HepG2 (cell line): ENCODE measurements around the gene PIR. TPM values are rescaled to one million over a fixed set of nuclear protein-coding genes. Genes with fewer than 3 reads are reported as not detected.

Source experiments
- ATAC-seq: fragments of 200-7000 bp; cut with Tn5 transposase; 3 replicates; pipeline ENCODE4 v1.9.1; 2020; ENCODE audit warnings: mild to moderate bottlenecking, moderate library complexity
- BruUV-seq: library from RNA; stranded (reverse); fragments of 400-500 nt; replicated peaks from 2 replicates; lab custom pipeline; 2021; lab: Mats Ljungman, UMichigan
- CTCF ChIA-PET: fragments of 300-600 bp; formaldehyde crosslinking; extraction: SDS; loops from one replicate; lab custom pipeline; 2021; ENCODE audit warnings: low total read pairs, inconsistent platforms, low intra/inter-chr PET ratio; lab: Yijun Ruan, JAX
- POLR2A ChIA-PET: fragments of 350-600 bp; sonication (Branson Sonifier 250); formaldehyde crosslinking; loops from one replicate; lab custom pipeline; 2020; ENCODE audit warnings: antibody characterized with exemption, inconsistent platforms; lab: Yijun Ruan, JAX
- DNase-seq: peaks from one replicate; pipeline ENCODE4 v3.0.0-alpha.2; 2015; ENCODE audit warnings: low spot score
- FAIRE-seq: peaks from 3 replicates; lab custom pipeline; 2011; peaks lifted over from hg19 to GRCh38; lab: Jason Lieb, UNC
- H2AFZ ChIP-seq: one replicate; pipeline ENCODE4 v1.6.1; 2011; ENCODE audit warnings: low read length, inconsistent platforms
- H3K27ac ChIP-seq: fragments of 300-600 bp; 3 replicates; pipeline ENCODE4 v1.8.0; 2011; ENCODE audit warnings: mixed run types, mild to moderate bottlenecking, mixed read lengths, low read length, inconsistent platforms; ENCODE audit not compliant: insufficient read depth; ENCODE audit errors: extremely low read length
- H3K27me3 ChIP-seq, 2 experiments: fragments of 200-600 bp in 1 of 2; 2 replicates in 1 of 2; 3 replicates in 1 of 2; pipeline versions ENCODE4 v1.6.0 to v1.8.0; 2011; ENCODE audit warnings: low read length in 2 of 2, mild to moderate bottlenecking in 2 of 2, moderate library complexity in 2 of 2, inconsistent platforms in 1 of 2; ENCODE audit not compliant: insufficient read depth in 2 of 2, control insufficient read depth in 1 of 2
- H3K36me3 ChIP-seq, 2 experiments: fragments of 200-600 bp in 1 of 2; replicated peaks in 1 of 2; 2 replicates in 1 of 2; 3 replicates in 1 of 2; pipeline versions ENCODE4 v1.5.1 to v1.8.0; 2011; ENCODE audit warnings: low read length in 2 of 2, inconsistent platforms in 1 of 2; ENCODE audit not compliant: insufficient read depth in 2 of 2, control insufficient read depth in 1 of 2
- H3K4me1 ChIP-seq: 2 replicates; pipeline ENCODE4 v1.5.1; 2012; ENCODE audit warnings: low read length, inconsistent platforms; ENCODE audit not compliant: insufficient read depth
- H3K4me2 ChIP-seq: 2 replicates; pipeline ENCODE4 v1.6.0; 2011; ENCODE audit warnings: low read depth, low read length, inconsistent platforms
- H3K4me3 ChIP-seq, 3 experiments: fragments of 200-600 bp in 1 of 3; sonication (generic), shearing (Covaris generic) in 1 of 3; replicated peaks in 1 of 3; 2 replicates each; pipeline ENCODE4 v1.5.1; 2011 to 2016; ENCODE audit warnings: low read length in 3 of 3, inconsistent platforms in 2 of 3, low read depth in 2 of 3, mild to moderate bottlenecking in 2 of 3, control low read depth in 1 of 3, mixed read lengths in 1 of 3; ENCODE audit not compliant: insufficient read depth in 1 of 3
- H3K79me2 ChIP-seq: one replicate; pipeline ENCODE4 v1.6.1; 2011; ENCODE audit warnings: low read length, inconsistent platforms; ENCODE audit not compliant: insufficient read depth
- H3K9ac ChIP-seq: 2 replicates; pipeline ENCODE4 v1.6.0; 2011; ENCODE audit warnings: mild to moderate bottlenecking, low read depth, low read length, inconsistent platforms; ENCODE audit not compliant: insufficient read depth
- H3K9me3 ChIP-seq: 2 replicates; pipeline ENCODE4 v1.5.1; 2012; ENCODE audit warnings: mild to moderate bottlenecking, low read length
- H4K20me1 ChIP-seq: 2 replicates; pipeline ENCODE4 v1.6.0; 2011; ENCODE audit warnings: inconsistent platforms, mild to moderate bottlenecking, low read length, moderate library complexity; ENCODE audit not compliant: insufficient read depth
- ATF4 ChIP-seq, 2 experiments: fragments of 450-650 bp in 1 of 2; sonication (generic) in 1 of 2; formaldehyde crosslinking; IDR thresholded peaks; 2 replicates each; pipeline versions ENCODE4 v1.5.0 to v1.8.0; 2020 to 2022; ENCODE audit warnings: mild to moderate bottlenecking in 1 of 2, missing genetic modification reagents in 1 of 2
- ETV6 ChIP-seq: sonication (generic); formaldehyde crosslinking; conservative IDR thresholded peaks from 2 replicates; pipeline ENCODE4 v1.4.0; 2020; ENCODE audit warnings: missing genetic modification reagents
- MYNN ChIP-seq: sonication (generic); formaldehyde crosslinking; IDR thresholded peaks from 2 replicates; pipeline ENCODE4 v1.4.0; 2020; ENCODE audit warnings: mild to moderate bottlenecking, low read depth, missing genetic modification reagents
- NFAT5 ChIP-seq: sonication (generic); formaldehyde crosslinking; IDR thresholded peaks from 2 replicates; pipeline ENCODE4 v1.4.0; 2020; ENCODE audit warnings: missing genetic modification reagents
- PAX8 ChIP-seq: sonication (generic); formaldehyde crosslinking; IDR thresholded peaks from 2 replicates; pipeline ENCODE4 v1.8.0; 2022; ENCODE audit warnings: mild to moderate bottlenecking, missing genetic modification reagents, borderline replicate concordance
- RBM39 ChIP-seq: fragments of 200-400 bp; formaldehyde crosslinking; IDR thresholded peaks from one replicate; pipeline ENCODE4 v1.6.1; 2018; ENCODE audit warnings: antibody characterized with exemption, mild to moderate bottlenecking, low read depth, low read length; ENCODE audit not compliant: poor library complexity, severe bottlenecking
- RFXAP ChIP-seq: sonication (generic); formaldehyde crosslinking; IDR thresholded peaks from 2 replicates; pipeline ENCODE4 v1.4.0; 2020; ENCODE audit warnings: missing genetic modification reagents, borderline replicate concordance
- TFAP4 ChIP-seq: sonication (generic); IDR thresholded peaks from 2 replicates; pipeline ENCODE4 v1.6.1; 2016; ENCODE audit warnings: low read depth, borderline replicate concordance
- ZNF616 ChIP-seq: sonication (generic); formaldehyde crosslinking; IDR thresholded peaks from 2 replicates; pipeline ENCODE4 v1.5.0; 2020; ENCODE audit warnings: low read depth, mild to moderate bottlenecking, missing genetic modification reagents
- ZSCAN20 ChIP-seq: sonication (generic); formaldehyde crosslinking; IDR thresholded peaks from 2 replicates; pipeline ENCODE4 v1.4.0; 2020; ENCODE audit warnings: missing genetic modification reagents, mild to moderate bottlenecking, borderline replicate concordance
- in situ Hi-C: cut with HindIII; loops from 2 replicates; pipeline ENCODE4 v1.10.0; 2017; ENCODE audit warnings: low pct_unique_long_range_greater_than_20kb; ENCODE audit not compliant: extremely low pct_ligation_motif_present
- intact Hi-C: fragments of 100-400 bp; cut with micrococcal nuclease; formaldehyde crosslinking; loops from one replicate; pipeline ENCODE4 v1.10.0; 2022; ENCODE audit not compliant: unreplicated experiment
- polyA plus RNA-seq, 8 experiments: library from polyadenylated mRNA; depleted of rRNA in 3 of 8; stranded (reverse) in 7 of 8; unstranded in 1 of 8; fragments of >200 nt; fragmentation: Illumina TruSeq in 4 of 8; extraction: Trizol in 4 of 8; gene quantifications; 2 replicates each; pipeline versions ENCODE4 v1.2.1 to v1.2.3, GENCODE V29; 2011 to 2016; ENCODE audit warnings: low read depth in 4 of 8, missing spikeins in 1 of 8, mixed read lengths in 1 of 8; ENCODE audit not compliant: insufficient read depth in 1 of 8
- total RNA-seq, 5 experiments: library from RNA; depleted of rRNA; stranded (reverse); fragments of >200 nt; fragmentation: Illumina TruSeq; extraction: Trizol; gene quantifications; 2 replicates each; pipeline ENCODE4 v1.2.3, GENCODE V29; 2016; ENCODE audit warnings: low read depth in 1 of 5
- TF ChIP-seq, protein P1 (sequence below): IDR thresholded peaks from 2 replicates; pipeline ENCODE4 v1.6.1; 2016; ENCODE audit warnings: control low read depth

PIR gene
- total and polyA plus RNA-seq, 2 of the 13 experiments (the other 11 are each of a cell fraction or from before 2014, with no cell fraction given) = 12.2 to 38.0 TPM

DNA sequence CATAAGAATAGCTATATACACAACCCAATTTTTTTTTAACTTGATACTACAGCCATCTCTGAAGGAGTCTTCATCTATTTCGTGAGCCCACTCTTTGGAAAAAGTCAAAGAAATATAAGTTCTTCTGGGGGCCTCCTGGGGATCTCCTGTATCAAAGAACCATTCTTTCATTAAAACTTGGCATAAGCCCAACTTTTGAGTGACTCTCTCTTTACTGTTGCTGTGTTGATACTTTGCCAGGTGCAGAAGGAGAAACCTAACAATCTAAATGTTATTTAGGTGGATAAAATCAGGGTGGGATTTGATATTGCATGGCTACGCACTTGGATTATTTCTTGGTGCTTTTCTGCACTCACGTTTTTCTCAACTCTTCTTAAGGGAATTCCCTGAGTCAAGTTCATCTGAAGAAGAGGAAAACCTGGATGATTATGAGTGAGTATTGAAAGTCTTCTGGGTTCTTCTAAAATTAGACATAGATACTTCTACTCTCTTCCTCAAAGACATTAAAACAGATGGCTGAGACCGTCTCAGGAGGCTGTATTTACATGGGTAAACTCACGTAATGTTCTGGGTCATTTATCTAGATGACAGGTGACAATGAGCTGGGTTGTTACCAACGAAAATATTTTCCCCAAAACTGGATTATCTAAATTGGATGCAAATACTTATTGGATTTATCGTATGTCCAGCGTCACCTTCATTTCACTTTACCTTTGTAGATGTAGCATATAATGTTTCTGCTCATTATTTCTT lies 32.7 kb upstream of the PIR start (continued):
- TF ChIP-seq, protein P1, sequence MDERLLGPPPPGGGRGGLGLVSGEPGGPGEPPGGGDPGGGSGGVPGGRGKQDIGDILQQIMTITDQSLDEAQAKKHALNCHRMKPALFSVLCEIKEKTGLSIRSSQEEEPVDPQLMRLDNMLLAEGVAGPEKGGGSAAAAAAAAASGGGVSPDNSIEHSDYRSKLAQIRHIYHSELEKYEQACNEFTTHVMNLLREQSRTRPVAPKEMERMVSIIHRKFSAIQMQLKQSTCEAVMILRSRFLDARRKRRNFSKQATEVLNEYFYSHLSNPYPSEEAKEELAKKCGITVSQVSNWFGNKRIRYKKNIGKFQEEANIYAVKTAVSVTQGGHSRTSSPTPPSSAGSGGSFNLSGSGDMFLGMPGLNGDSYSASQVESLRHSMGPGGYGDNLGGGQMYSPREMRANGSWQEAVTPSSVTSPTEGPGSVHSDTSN = no peak
- TF ChIP-seq MYNN (CRISPR knock-in tag) (no peak), RBM39 (no peak), NFAT5 (no peak), PAX8 (CRISPR knock-in tag) (no peak)

DNA sequence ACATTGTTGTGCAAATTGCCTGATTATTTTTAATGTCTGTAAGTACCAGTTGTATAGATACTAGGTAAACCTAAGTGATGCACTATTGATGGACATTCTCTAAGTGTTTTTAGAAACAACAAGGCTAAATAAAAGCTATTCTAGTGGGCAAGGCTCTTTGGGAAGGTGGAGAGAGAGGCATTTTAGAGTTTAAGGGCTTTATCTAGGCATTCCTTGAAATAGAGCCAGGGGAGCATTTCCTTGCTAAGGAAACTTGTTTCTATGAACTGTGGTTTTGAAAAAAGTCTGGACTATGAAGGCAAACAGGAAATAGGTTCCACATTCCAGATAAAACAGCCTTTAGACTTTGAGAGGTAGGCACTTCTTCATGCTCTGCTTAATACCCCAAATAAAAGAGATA lies 31.3 kb upstream of the PIR start:
- H3K9ac ChIP-seq = no peak overlapping the region
- no peak overlapping the region for H3K27ac ChIP-seq
- H3K36me3 ChIP-seq = no peaks in the 10 kb centered on the region
- CTCF ChIA-PET = no interaction called here
- FAIRE-seq = no peak
- H3K79me2 ChIP-seq = no peaks in the 10 kb centered on the region
- no peaks in the 10 kb centered on the region for H3K9me3 ChIP-seq
- intact Hi-C loops = no loop called here
- H3K4me2 ChIP-seq = no peak overlapping the region
- no peaks in the 10 kb centered on the region for H4K20me1 ChIP-seq
- no TSS peak for BruUV-seq
- no peak overlapping the region for H3K4me3 ChIP-seq
- no peak overlapping the region for H2AFZ ChIP-seq
- TF ChIP-seq TFAP4 = no peak
- no peak for TF ChIP-seq ZNF616 (CRISPR knock-in tag)
- no peak for TF ChIP-seq ATF4 (CRISPR knock-in tag; IDR thresholded peaks at IDR 0.05)
- TF ChIP-seq RFXAP (CRISPR knock-in tag) = no peak
- TF ChIP-seq ETV6 = no peak
- TF ChIP-seq ZSCAN20 (CRISPR knock-in tag) = no peak
- TF ChIP-seq, all 625 proteins: peak for 0
- POLR2A ChIA-PET = no interaction called here
- Histone ChIP-seq H3K27me3 (no peaks in the 10 kb centered on the region), H3K4me1 (no peaks in the 10 kb centered on the region)
- DNase-seq = no peak
- in situ Hi-C loops = no loop called here
- no peak for ATAC-seq
